Neural cell (in vitro differentiated cells): Measurements from ENCODE around the gene OSGEP. TPM values are rescaled to one million over a fixed set of nuclear protein-coding genes. Genes with fewer than 3 reads are reported as not detected.

Experiments
- H2AFZ ChIP-seq: fragments of 200-600, 300-800 bp; sonication (generic), shearing (Covaris generic); 2 replicates; pipeline ENCODE4 v1.6.0; 2014; ENCODE audit warnings: low read depth, mild to moderate bottlenecking, antibody characterized with exemption, low read length, moderate library complexity
- H3F3A ChIP-seq: fragments of 200-600 bp; shearing (Covaris generic); 2 replicates; pipeline ENCODE4 v1.6.1; 2016; ENCODE audit warnings: mild to moderate bottlenecking, moderate library complexity, mixed read lengths, antibody characterized with exemption, low read length; ENCODE audit not compliant: insufficient read depth, poor library complexity, severe bottlenecking
- H3K27ac ChIP-seq: fragments of 200-600, 300-800 bp; sonication (generic), shearing (Covaris generic); 2 replicates; pipeline ENCODE4 v1.5.1; 2014; ENCODE audit warnings: mild to moderate bottlenecking, low read length, moderate library complexity
- H3K27me3 ChIP-seq: fragments of 300-800, 200-600 bp; sonication (generic), shearing (Covaris generic); 2 replicates; pipeline ENCODE4 v1.6.0; 2014; ENCODE audit warnings: mild to moderate bottlenecking, low read depth, low read length, moderate library complexity; ENCODE audit not compliant: insufficient read depth
- H3K36me3 ChIP-seq: fragments of 300-800, 200-600 bp; sonication (generic), shearing (Covaris generic); 2 replicates; pipeline ENCODE4 v1.5.1; 2014; ENCODE audit warnings: mild to moderate bottlenecking, antibody characterized with exemption, low read length, moderate library complexity; ENCODE audit not compliant: insufficient read depth
- H3K4me2 ChIP-seq: fragments of 300-800, 200-600 bp; sonication (generic), shearing (Covaris generic); 2 replicates; pipeline ENCODE4 v1.6.0; 2014; ENCODE audit warnings: mild to moderate bottlenecking, low read length
- H3K4me3 ChIP-seq: fragments of 300-800, 200-600 bp; sonication (generic), shearing (Covaris generic); 2 replicates; pipeline ENCODE4 v1.5.1; 2014; ENCODE audit warnings: mild to moderate bottlenecking, low read length, moderate library complexity
- H3K79me2 ChIP-seq: fragments of 200-600 bp; shearing (Covaris generic); replicated peaks from 2 replicates; pipeline ENCODE4 v1.6.0; 2014; ENCODE audit warnings: mild to moderate bottlenecking, low read length, moderate library complexity; ENCODE audit not compliant: insufficient read depth
- H3K9ac ChIP-seq: fragments of 300-800, 200-600 bp; sonication (generic), shearing (Covaris generic); 2 replicates; pipeline ENCODE4 v1.6.1; 2016; ENCODE audit warnings: mild to moderate bottlenecking, low read length, mixed read lengths
- H3K9me2 ChIP-seq: fragments of 200-600 bp; shearing (Covaris generic); 2 replicates; pipeline ENCODE4 v1.6.1; 2016; ENCODE audit warnings: mild to moderate bottlenecking, low read length, mixed read lengths; ENCODE audit not compliant: insufficient read depth
- H3K9me3 ChIP-seq: fragments of 200-600, 300-800 bp; sonication (generic), shearing (Covaris generic); 2 replicates; pipeline ENCODE4 v1.6.1; 2016; ENCODE audit warnings: mild to moderate bottlenecking, mixed run types, low read length, moderate library complexity, mixed read lengths
- H4K20me1 ChIP-seq: fragments of 200-600 bp; shearing (Covaris generic); 2 replicates; pipeline ENCODE4 v1.6.1; 2016; ENCODE audit warnings: mild to moderate bottlenecking, mixed run types; ENCODE audit not compliant: insufficient read depth
- EP300 ChIP-seq: fragments of 450-650 bp; conservative IDR thresholded peaks from 2 replicates; pipeline ENCODE4 v1.6.1; 2014; ENCODE audit warnings: antibody characterized with exemption, mild to moderate bottlenecking, moderate library complexity; ENCODE audit not compliant: poor library complexity, severe bottlenecking
- EZH2 ChIP-seq: fragments of 200-600, 300-800 bp; shearing (Covaris generic), sonication (generic); IDR thresholded peaks from 2 replicates; pipeline ENCODE4 v1.6.1; 2014; ENCODE audit warnings: antibody characterized with exemption, low read length, borderline replicate concordance, mild to moderate bottlenecking; ENCODE audit not compliant: insufficient read depth, poor library complexity, severe bottlenecking
- MXI1 ChIP-seq: fragments of 450-650 bp; conservative IDR thresholded peaks from 2 replicates; pipeline ENCODE4 v1.6.1; 2014; ENCODE audit warnings: antibody characterized with exemption, mild to moderate bottlenecking; ENCODE audit not compliant: poor library complexity, severe bottlenecking
- POLR2AphosphoS5 ChIP-seq: IDR thresholded peaks from 2 replicates; pipeline ENCODE4 v1.6.1; 2012
- RAD21 ChIP-seq: fragments of 450-650 bp; conservative IDR thresholded peaks from 2 replicates; pipeline ENCODE4 v1.6.1; 2014; ENCODE audit warnings: antibody characterized with exemption, mild to moderate bottlenecking, moderate library complexity
- REST ChIP-seq: IDR thresholded peaks from 2 replicates; pipeline ENCODE4 v1.6.1; 2012; ENCODE audit warnings: borderline replicate concordance
- SMC3 ChIP-seq: fragments of 450-650 bp; conservative IDR thresholded peaks from 2 replicates; pipeline ENCODE4 v1.6.1; 2014; ENCODE audit warnings: antibody characterized with exemption, mild to moderate bottlenecking, moderate library complexity; ENCODE audit not compliant: poor library complexity
- TAF1 ChIP-seq: IDR thresholded peaks from 2 replicates; pipeline ENCODE4 v1.6.1; 2012; ENCODE audit warnings: low read depth
- polyA plus RNA-seq: library from polyadenylated mRNA; depleted of rRNA; stranded (reverse); fragments of >200 nt; gene quantifications from 2 replicates; pipeline ENCODE4 v1.2.3, GENCODE V29; 2014
- TF ChIP-seq, protein P1 (sequence below): fragments of 450-650 bp; IDR thresholded peaks from 2 replicates; pipeline ENCODE4 v1.5.1; 2014; ENCODE audit warnings: antibody characterized with exemption, mild to moderate bottlenecking, moderate library complexity; ENCODE audit not compliant: poor library complexity, severe bottlenecking

Gene OSGEP
- polyA plus RNA-seq, 1 donor from 2014 or later = 264 TPM

- H3K79me2 ChIP-seq = no peaks in the 10 kb centered on the region
- H4K20me1 ChIP-seq = no peaks in the 10 kb centered on the region
- no peak overlapping the region for H3K9ac ChIP-seq
- H3F3A ChIP-seq = no peaks in the 10 kb centered on the region
- H3K4me2 ChIP-seq = no peak overlapping the region
- H3K9me2 ChIP-seq = no peaks in the 10 kb centered on the region
- no peaks in the 10 kb centered on the region for H3K27me3 ChIP-seq
- no peak for TF ChIP-seq SMC3
- no peak for TF ChIP-seq EP300
- no peak for TF ChIP-seq MXI1
- TF ChIP-seq, protein P1, sequence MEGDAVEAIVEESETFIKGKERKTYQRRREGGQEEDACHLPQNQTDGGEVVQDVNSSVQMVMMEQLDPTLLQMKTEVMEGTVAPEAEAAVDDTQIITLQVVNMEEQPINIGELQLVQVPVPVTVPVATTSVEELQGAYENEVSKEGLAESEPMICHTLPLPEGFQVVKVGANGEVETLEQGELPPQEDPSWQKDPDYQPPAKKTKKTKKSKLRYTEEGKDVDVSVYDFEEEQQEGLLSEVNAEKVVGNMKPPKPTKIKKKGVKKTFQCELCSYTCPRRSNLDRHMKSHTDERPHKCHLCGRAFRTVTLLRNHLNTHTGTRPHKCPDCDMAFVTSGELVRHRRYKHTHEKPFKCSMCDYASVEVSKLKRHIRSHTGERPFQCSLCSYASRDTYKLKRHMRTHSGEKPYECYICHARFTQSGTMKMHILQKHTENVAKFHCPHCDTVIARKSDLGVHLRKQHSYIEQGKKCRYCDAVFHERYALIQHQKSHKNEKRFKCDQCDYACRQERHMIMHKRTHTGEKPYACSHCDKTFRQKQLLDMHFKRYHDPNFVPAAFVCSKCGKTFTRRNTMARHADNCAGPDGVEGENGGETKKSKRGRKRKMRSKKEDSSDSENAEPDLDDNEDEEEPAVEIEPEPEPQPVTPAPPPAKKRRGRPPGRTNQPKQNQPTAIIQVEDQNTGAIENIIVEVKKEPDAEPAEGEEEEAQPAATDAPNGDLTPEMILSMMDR = no peak
- TF ChIP-seq POLR2AphosphoS5 = no peak
- no peak for TF ChIP-seq REST
- TF ChIP-seq RAD21 = no peak
- TF ChIP-seq TAF1 = no peak
- TF ChIP-seq EZH2 = no peak
- H2AFZ ChIP-seq = no peak overlapping the region
- no peak overlapping the region for H3K27ac ChIP-seq
- H3K9me3 ChIP-seq = no peaks in the 10 kb centered on the region
- H3K4me3 ChIP-seq = no peak overlapping the region
- H3K36me3 ChIP-seq = no peaks in the 10 kb centered on the region
These were observed 27.8 kb upstream of the OSGEP start for GRCh38 chr14:20482382-20482781.

DNA sequence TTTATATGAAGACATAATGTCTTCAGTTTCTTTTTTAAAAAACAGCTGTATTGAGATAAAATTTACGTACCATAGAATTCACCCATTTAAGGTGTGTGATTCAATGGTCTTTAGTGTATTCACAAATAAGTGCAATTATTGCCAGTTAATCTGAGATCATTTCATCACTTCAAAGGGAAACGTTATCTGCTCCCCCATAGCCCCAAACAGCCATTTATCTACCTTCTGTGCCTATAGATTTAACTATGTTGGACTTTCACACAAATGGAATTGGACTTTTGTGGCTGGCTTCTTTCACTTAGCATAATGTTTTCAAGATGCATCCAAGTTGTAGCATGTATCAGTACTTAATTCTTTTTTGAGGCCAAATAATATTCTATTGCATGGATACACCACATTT, 24.3 kb upstream of the OSGEP start:
- no peaks in the 10 kb centered on the region for H3K9me3 ChIP-seq
- H3K79me2 ChIP-seq = no peaks in the 10 kb centered on the region
- no peaks in the 10 kb centered on the region for H4K20me1 ChIP-seq
- H3K36me3 ChIP-seq = no peaks in the 10 kb centered on the region
- no peak overlapping the region for H3K4me2 ChIP-seq
- no peak overlapping the region for H3K9ac ChIP-seq
- H3K27me3 ChIP-seq = no peaks in the 10 kb centered on the region
- H3K27ac ChIP-seq = no peak overlapping the region
- H2AFZ ChIP-seq = no peak overlapping the region
- no peaks in the 10 kb centered on the region for H3K9me2 ChIP-seq
- H3F3A ChIP-seq = no peaks in the 10 kb centered on the region
- TF ChIP-seq, protein P1 = no peak
- TF ChIP-seq MXI1 (no peak), SMC3 (no peak), EP300 (no peak), RAD21 (no peak), EZH2 (no peak), REST (no peak), POLR2AphosphoS5 (no peak), TAF1 (no peak)
- H3K4me3 ChIP-seq = no peak overlapping the region
